CD14-positive monocyte (primary cell): Measurements from ENCODE around the gene TPPP2. TPM values are rescaled to one million over a fixed set of nuclear protein-coding genes. Genes with fewer than 3 reads are reported as not detected.

ENCODE experiments used
- DNase-seq, 3 donors: peaks; one replicate each; pipeline ENCODE4 v3.0.0-alpha.2; 2011 to 2022
- H2AFZ ChIP-seq: 2 replicates; pipeline ENCODE4 v1.6.0; 2012; ENCODE audit warnings: mild to moderate bottlenecking, low read depth, low read length, inconsistent platforms; ENCODE audit not compliant: insufficient read depth, poor library complexity, severe bottlenecking
- H3K27ac ChIP-seq, 2 donors: 1 replicate in 1 of 2; 2 replicates in 1 of 2; pipeline ENCODE4 v1.5.1; 2012 to 2013; ENCODE audit warnings: low read length in 2 of 2, control low read depth in 1 of 2, inconsistent platforms in 1 of 2, low read depth in 1 of 2, mild to moderate bottlenecking in 1 of 2
- H3K27me3 ChIP-seq, 2 donors: one replicate each; pipeline versions ENCODE4 v1.6.0 to v1.6.1; 2011 to 2013; ENCODE audit warnings: low read length in 2 of 2; ENCODE audit not compliant: control insufficient read depth in 2 of 2, insufficient read depth in 2 of 2
- H3K36me3 ChIP-seq, 2 donors: replicated peaks in 1 of 2; 1 replicate in 1 of 2; 2 replicates in 1 of 2; pipeline versions ENCODE4 v1.5.1 to v1.6.1; 2012 to 2013; ENCODE audit warnings: low read length in 2 of 2, control low read depth in 1 of 2, inconsistent platforms in 1 of 2, mild to moderate bottlenecking in 1 of 2; ENCODE audit not compliant: insufficient read depth in 2 of 2, control insufficient read depth in 1 of 2
- H3K4me1 ChIP-seq, 2 donors: 1 replicate in 1 of 2; 2 replicates in 1 of 2; pipeline versions ENCODE4 v1.5.1 to v1.6.1; 2012 to 2013; ENCODE audit warnings: low read length in 2 of 2, control low read depth in 1 of 2, inconsistent platforms in 1 of 2, mild to moderate bottlenecking in 1 of 2, moderate library complexity in 1 of 2; ENCODE audit not compliant: insufficient read depth in 2 of 2, control insufficient read depth in 1 of 2
- H3K4me2 ChIP-seq: replicated peaks from 2 replicates; pipeline ENCODE3; 2012; ENCODE audit warnings: low read length, moderate library complexity, mild to moderate bottlenecking; ENCODE audit not compliant: poor library complexity, severe bottlenecking; ENCODE audit errors: extremely low read depth
- H3K4me3 ChIP-seq, 3 experiments: fragments of 200-600 bp in 1 of 3; sonication (generic) in 1 of 3; replicated peaks in 1 of 3; 1 replicate in 2 of 3; 2 replicates in 1 of 3; pipeline ENCODE4 v1.5.1; 2011 to 2013; ENCODE audit warnings: low read length in 3 of 3, mild to moderate bottlenecking in 3 of 3, control low read depth in 2 of 3, low read depth in 2 of 3, inconsistent platforms in 1 of 3, moderate library complexity in 1 of 3
- H3K79me2 ChIP-seq: 2 replicates; pipeline ENCODE4 v1.6.0; 2012; ENCODE audit warnings: mild to moderate bottlenecking, control low read depth, inconsistent platforms, low read length, moderate library complexity; ENCODE audit not compliant: insufficient read depth
- H3K9ac ChIP-seq: 2 replicates; pipeline ENCODE4 v1.6.0; 2017; ENCODE audit warnings: low read length, mild to moderate bottlenecking; ENCODE audit not compliant: insufficient read depth, poor library complexity, severe bottlenecking
- H3K9me3 ChIP-seq, 2 donors: replicated peaks in 1 of 2; 1 replicate in 1 of 2; 2 replicates in 1 of 2; pipeline versions ENCODE4 v1.5.1 to v1.6.1; 2012 to 2013; ENCODE audit warnings: low read length in 2 of 2, control low read depth in 1 of 2; ENCODE audit not compliant: control insufficient read depth in 1 of 2, insufficient read depth in 1 of 2
- H4K20me1 ChIP-seq: 2 replicates; pipeline ENCODE4 v1.6.0; 2012; ENCODE audit warnings: mild to moderate bottlenecking, low read length, control low read depth, moderate library complexity; ENCODE audit not compliant: insufficient read depth
- H3K27ac Mint-ChIP-seq, 7 donors: one replicate each; pipeline ENCODE4 v1.8.0; 2020; ENCODE audit warnings: mild to moderate bottlenecking in 7 of 7, mixed read lengths in 7 of 7, moderate library complexity in 6 of 7, inconsistent platforms in 2 of 7
- H3K27me3 Mint-ChIP-seq, 3 donors: one replicate each; pipeline ENCODE4 v1.8.0; 2021 to 2022; ENCODE audit warnings: low read depth in 3 of 3, mild to moderate bottlenecking in 3 of 3, mixed read lengths in 3 of 3, moderate library complexity in 3 of 3, inconsistent platforms in 1 of 3
- H3K36me3 Mint-ChIP-seq, 2 donors: one replicate each; pipeline ENCODE4 v1.8.0; 2020; ENCODE audit warnings: mixed read lengths in 2 of 2, inconsistent platforms in 1 of 2, mild to moderate bottlenecking in 1 of 2
- H3K4me1 Mint-ChIP-seq: one replicate; pipeline ENCODE4 v1.8.0; 2020; ENCODE audit warnings: mild to moderate bottlenecking, mixed read lengths
- H3K4me3 Mint-ChIP-seq, 2 donors: one replicate each; pipeline ENCODE4 v1.8.0; 2020; ENCODE audit warnings: mild to moderate bottlenecking in 2 of 2, mixed read lengths in 2 of 2, moderate library complexity in 1 of 2
- H3K9me3 Mint-ChIP-seq, 7 donors: one replicate each; pipeline ENCODE4 v1.8.0; 2020 to 2022; ENCODE audit warnings: mixed read lengths in 7 of 7, mild to moderate bottlenecking in 6 of 7, moderate library complexity in 6 of 7, inconsistent platforms in 2 of 7
- WGBS: methylation state at CpG from one replicate; pipeline ENCODE4 v1.1.5; 2013; ENCODE audit warnings: missing lambda C conversion rate; ENCODE audit not compliant: insufficient coverage; 5-methylcytosine and 5-hydroxymethylcytosine counted together
- intact Hi-C, 2 donors: fragments of 100-400 bp; cut with micrococcal nuclease; formaldehyde crosslinking; loops; one replicate each; pipeline versions ENCODE4 v1.15.0 to v1.15.1; 2023
- polyA plus RNA-seq, 3 donors: library from polyadenylated mRNA; depleted of rRNA in 1 of 3; unstranded in 2 of 3; stranded (reverse) in 1 of 3; fragments of 300-500 nt in 2 of 3; fragments of >200 nt in 1 of 3; fragmentation: Illumina TruSeq in 2 of 3; gene quantifications; 1 replicate in 2 of 3; 2 replicates in 1 of 3; pipeline ENCODE4 v1.2.3, GENCODE V29; 2012 to 2021
- TF ChIP-seq, protein P1 (sequence below): fragments of 200-600 bp; IDR thresholded peaks from one replicate; pipeline ENCODE4 v1.8.0; 2022; ENCODE audit warnings: antibody characterized with exemption, mild to moderate bottlenecking

TPPP2 gene
- polyA plus RNA-seq, 3 donors: not detected

DNA sequence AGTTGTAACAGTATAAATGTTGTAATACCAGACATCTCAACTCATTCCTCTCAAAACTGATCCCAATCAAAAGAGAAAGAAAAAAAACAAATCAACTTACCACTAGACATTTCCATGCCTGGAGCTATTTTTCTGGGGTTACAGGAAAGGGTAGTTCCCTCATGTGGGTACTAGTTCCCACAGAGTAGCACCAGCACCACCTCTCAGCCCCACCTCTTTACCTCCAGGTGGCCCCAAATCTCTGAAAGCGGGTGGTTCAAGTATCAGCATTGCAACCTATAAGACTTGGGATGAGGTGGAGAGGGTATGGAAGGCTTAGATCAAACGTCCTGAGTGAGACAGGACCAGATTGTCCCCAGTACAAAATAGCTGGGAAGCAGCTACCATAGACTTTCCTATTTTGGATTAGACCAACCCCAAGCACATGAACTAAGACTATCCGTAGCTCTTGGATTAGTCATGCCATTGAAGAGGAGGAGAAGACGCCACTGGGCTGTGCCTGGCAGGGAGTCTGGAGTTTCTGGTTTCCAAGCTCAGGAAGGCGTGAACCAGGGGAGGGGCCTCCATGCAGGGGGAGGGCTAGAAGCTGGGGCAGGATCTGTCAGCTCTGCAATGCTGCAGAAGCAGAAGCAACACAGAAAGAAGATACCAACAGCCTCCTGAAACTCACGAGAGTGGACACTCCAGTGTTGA, 31.2 kb upstream of the TPPP2 start, which contains the start of gene SLC39A2:
TSS of gene SLC39A2 (plus strand) at position 620 of the 693 bp plus-strand sequence. CDS start 154 bp downstream, outside the sequence.
- Histone ChIP-seq H3K9ac (no peak within 1 kb of the TSS), H3K27ac (no peak within 1 kb of the TSS), H3K9me3 (no peaks in the 10 kb centered on the region), H3K4me3 (no peak within 1 kb of the TSS), H3K4me2 (no peak within 1 kb of the TSS), H3K79me2 (no peaks in the 10 kb centered on the region), H3K4me1 (no peaks in the 10 kb centered on the region), H3K36me3 (peaks cover 36 to 38% of the 10 kb centered on the region in 2 donors), H2AFZ (no peak within 1 kb of the TSS), H4K20me1 (no peaks in the 10 kb centered on the region), H3K27me3 (no peaks in the 10 kb centered on the region)
- Mint-ChIP-seq H3K36me3 (peaks cover 36 to 39% of the 10 kb centered on the region in 2 donors), H3K4me1 (no peaks in the 10 kb centered on the region), H3K27me3 (peaks cover 0 to 3% (median 0%) of the 10 kb centered on the region in 3 donors), H3K9me3 (peaks cover 0 to 1% (median 0%) of the 10 kb centered on the region in 7 donors), H3K27ac (peak within 1 kb of the TSS in 1 of 7 donors; percentile 24), H3K4me3 (no peak within 1 kb of the TSS)
- WGBS: 78% methylated on average over 1 of the region's 6 CpGs
- TF ChIP-seq, protein P1, sequence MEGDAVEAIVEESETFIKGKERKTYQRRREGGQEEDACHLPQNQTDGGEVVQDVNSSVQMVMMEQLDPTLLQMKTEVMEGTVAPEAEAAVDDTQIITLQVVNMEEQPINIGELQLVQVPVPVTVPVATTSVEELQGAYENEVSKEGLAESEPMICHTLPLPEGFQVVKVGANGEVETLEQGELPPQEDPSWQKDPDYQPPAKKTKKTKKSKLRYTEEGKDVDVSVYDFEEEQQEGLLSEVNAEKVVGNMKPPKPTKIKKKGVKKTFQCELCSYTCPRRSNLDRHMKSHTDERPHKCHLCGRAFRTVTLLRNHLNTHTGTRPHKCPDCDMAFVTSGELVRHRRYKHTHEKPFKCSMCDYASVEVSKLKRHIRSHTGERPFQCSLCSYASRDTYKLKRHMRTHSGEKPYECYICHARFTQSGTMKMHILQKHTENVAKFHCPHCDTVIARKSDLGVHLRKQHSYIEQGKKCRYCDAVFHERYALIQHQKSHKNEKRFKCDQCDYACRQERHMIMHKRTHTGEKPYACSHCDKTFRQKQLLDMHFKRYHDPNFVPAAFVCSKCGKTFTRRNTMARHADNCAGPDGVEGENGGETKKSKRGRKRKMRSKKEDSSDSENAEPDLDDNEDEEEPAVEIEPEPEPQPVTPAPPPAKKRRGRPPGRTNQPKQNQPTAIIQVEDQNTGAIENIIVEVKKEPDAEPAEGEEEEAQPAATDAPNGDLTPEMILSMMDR: no peak
- intact Hi-C loops: no loop called here
- no peak for DNase-seq

DNA sequence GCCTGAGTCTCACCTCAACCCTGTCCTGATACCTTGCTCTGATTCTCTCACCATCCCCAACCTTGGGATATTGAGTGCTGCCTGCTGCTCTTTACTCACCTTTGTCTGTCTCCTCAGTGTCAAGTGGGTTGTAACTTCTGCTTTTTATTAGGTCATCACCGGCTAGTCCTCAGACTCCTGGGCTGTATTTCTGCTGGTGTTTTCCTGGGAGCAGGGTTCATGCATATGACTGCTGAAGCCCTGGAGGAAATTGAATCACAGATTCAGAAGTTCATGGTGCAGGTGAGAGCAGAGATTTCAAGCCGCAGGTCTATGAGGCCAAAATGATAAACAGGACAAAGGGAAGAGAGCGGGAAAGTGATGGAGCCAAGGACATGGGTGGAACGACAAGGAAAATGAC, 30.4 kb upstream of the TPPP2 start:
- Histone ChIP-seq H3K4me3 (no peak overlapping the region), H3K4me1 (no peaks in the 10 kb centered on the region), H3K79me2 (no peaks in the 10 kb centered on the region), H3K9me3 (no peaks in the 10 kb centered on the region), H2AFZ (no peak overlapping the region), H3K9ac (no peak overlapping the region), H3K27me3 (no peaks in the 10 kb centered on the region), H4K20me1 (no peaks in the 10 kb centered on the region), H3K4me2 (no peak overlapping the region), H3K27ac (no peak overlapping the region), H3K36me3 (peaks cover 28 to 31% of the 10 kb centered on the region in 2 donors)
- DNase-seq: no peak
- Mint-ChIP-seq H3K36me3 (peaks cover 28 to 32% of the 10 kb centered on the region in 2 donors), H3K4me3 (no peak overlapping the region), H3K27me3 (peaks cover 0 to 4% (median 0%) of the 10 kb centered on the region in 3 donors), H3K4me1 (no peaks in the 10 kb centered on the region), H3K27ac (no peak overlapping the region), H3K9me3 (peaks cover 0 to 1% (median 0%) of the 10 kb centered on the region in 7 donors)
- 76% methylated on average over 2 of the region's 4 CpGs for WGBS
- intact Hi-C loops: no loop called here
- TF ChIP-seq, protein P1: no peak
